Stimulated activated effector memory CD8-positive, alpha-beta T cell treated with anti-CD3 and anti-CD28 coated beads, Interleukin-12 subunit alpha, Interleukin-12 subunit beta, amount 100 ng/mL, for 72 hours (primary cell): Measurements from ENCODE around the gene NDUFS2.
A peak's percentile ranks its signal among the peaks of the same experiment; 100 is the strongest.

Experiments used
- ATAC-seq: fragments of 150-1000 bp; cut with Tn5 transposase; 2 replicates; pipeline ENCODE4 v1.10.0; 2021
- DNase-seq, 2 donors: peaks; one replicate each; pipeline ENCODE4 v3.0.0; 2021 to 2022; ENCODE audit warnings: low spot score in 2 of 2
- H3K27ac Mint-ChIP-seq: one replicate; pipeline ENCODE4 v1.8.0; 2022; ENCODE audit warnings: mild to moderate bottlenecking, mixed read lengths
- H3K36me3 Mint-ChIP-seq: one replicate; pipeline ENCODE4 v1.8.0; 2022; ENCODE audit warnings: mild to moderate bottlenecking, mixed read lengths
- H3K4me1 Mint-ChIP-seq: one replicate; pipeline ENCODE4 v1.8.0; 2022; ENCODE audit warnings: mixed read lengths
- H3K4me3 Mint-ChIP-seq: one replicate; pipeline ENCODE4 v1.8.0; 2022; ENCODE audit warnings: mild to moderate bottlenecking, mixed read lengths
- H3K9me3 Mint-ChIP-seq: one replicate; pipeline ENCODE4 v1.8.0; 2022; ENCODE audit warnings: mixed read lengths

NDUFS2 gene

DNA sequence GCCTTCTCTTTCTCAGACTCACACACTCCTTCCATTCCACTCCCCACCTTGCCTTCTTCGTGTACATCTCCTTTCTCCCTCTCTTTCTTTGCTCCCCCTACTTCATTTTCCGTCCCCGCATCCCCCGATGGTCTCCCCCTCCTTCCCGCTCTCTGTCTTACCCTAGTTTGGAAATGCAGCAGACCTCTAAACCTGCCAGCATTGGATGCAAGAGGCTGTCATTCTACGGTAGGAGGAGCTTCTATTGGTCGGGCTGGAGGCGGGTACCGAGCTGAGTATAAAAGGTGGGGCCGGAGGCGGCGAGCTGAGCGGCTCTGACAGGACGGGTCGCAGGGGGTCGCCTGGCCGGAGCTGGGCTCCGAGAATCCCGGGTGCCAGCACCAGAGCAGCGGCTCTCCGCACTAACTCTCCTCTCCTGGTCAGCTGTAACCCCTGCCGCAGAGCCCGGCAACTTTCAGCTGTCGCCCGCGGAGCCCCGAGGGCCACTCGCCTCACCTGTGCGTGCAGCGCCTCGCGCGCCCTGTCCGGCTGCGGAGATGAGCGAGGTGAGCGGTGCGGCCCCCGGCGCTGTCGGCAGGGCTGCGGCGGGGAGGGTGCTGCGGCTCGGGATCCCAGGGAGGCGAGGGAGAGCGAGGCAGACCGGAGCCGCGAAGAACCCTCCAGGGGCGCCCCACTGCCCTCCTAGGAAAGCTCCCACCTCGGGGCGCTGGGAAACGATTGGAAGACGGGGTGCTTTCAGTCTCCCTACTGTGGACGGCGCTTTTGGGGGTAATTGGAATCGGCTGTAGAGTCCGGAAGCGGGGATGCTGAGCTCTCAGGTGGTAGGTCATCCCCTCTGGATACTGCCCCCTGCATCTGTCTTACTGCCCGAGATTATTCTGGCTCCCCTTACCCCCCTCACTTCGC is 56.5 kb downstream of the NDUFS2 start, which contains the start of gene PCP4L1:
PCP4L1 (plus strand) TSS at position 307 of the 906 bp plus-strand sequence; CDS start at position 537, 230 bp downstream.
- no peak within 1 kb of the TSS for H3K27ac Mint-ChIP-seq
- peak; percentile 9 to 62 for DNase-seq

DNA sequence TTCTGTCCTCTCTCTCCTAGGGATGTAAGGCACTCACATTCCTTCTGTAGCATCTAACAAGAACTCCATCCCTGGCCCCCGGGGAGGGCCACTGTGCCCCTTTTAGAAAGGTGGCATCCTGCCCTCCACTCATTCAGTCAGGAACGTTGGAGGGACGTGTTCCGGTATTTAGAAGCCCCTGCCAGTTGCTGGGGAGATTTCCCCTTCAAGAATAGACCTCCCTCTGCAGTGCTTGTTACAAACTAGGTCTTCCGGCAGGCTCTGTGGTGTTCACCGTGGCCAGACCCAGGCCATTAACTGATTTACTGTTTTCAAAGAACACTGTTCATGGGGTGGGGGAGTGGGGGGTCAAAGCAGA is 57.2 kb downstream of the NDUFS2 start:
- H3K4me1 Mint-ChIP-seq, result peaks cover 11% of the 10 kb centered on the region
- no peaks in the 10 kb centered on the region for H3K36me3 Mint-ChIP-seq
- H3K9me3 Mint-ChIP-seq, result peaks cover 10% of the 10 kb centered on the region
- DNase-seq (no peak), ATAC-seq (no peak)
- no peak overlapping the region for H3K27ac Mint-ChIP-seq
- peak overlapping the region; percentile 65 for H3K4me3 Mint-ChIP-seq

More for the DNA sequence above, 56.5 kb downstream of the NDUFS2 start, which contains the start of gene PCP4L1:
- peak; percentile 91 for ATAC-seq
- H3K9me3 Mint-ChIP-seq, result peaks cover 10% of the 10 kb centered on the region
- H3K4me1 Mint-ChIP-seq, result peaks cover 11% of the 10 kb centered on the region
- peak within 1 kb of the TSS; percentile 65 for H3K4me3 Mint-ChIP-seq
- H3K36me3 Mint-ChIP-seq, result no peaks in the 10 kb centered on the region

DNA sequence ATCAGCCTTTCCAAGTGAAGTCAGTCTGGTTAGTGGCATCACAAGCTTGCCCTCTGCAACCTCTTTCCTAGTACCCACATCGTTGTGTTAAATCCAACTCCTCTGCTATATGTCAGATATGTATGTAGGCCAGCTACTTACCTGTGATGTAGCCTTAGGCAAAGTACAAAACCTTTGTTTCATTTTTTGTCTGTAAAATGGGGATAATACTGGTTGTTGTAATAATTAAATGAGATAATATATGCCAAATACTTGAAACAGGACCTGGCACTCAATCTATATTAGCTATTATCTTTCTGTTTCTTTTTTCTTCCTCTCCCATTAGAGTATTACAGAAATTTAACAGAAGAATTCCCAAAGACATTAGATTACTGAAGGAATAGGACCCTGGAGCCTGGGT is 57.6 kb downstream of the NDUFS2 start:
- DNase-seq (no peak), ATAC-seq (no peak)
- peaks cover 11% of the 10 kb centered on the region for H3K4me1 Mint-ChIP-seq
- no peaks in the 10 kb centered on the region for H3K36me3 Mint-ChIP-seq
- H3K4me3 Mint-ChIP-seq, result peak overlapping the region; percentile 65
- H3K27ac Mint-ChIP-seq, result no peak overlapping the region
- H3K9me3 Mint-ChIP-seq, result peaks cover 10% of the 10 kb centered on the region

DNA sequence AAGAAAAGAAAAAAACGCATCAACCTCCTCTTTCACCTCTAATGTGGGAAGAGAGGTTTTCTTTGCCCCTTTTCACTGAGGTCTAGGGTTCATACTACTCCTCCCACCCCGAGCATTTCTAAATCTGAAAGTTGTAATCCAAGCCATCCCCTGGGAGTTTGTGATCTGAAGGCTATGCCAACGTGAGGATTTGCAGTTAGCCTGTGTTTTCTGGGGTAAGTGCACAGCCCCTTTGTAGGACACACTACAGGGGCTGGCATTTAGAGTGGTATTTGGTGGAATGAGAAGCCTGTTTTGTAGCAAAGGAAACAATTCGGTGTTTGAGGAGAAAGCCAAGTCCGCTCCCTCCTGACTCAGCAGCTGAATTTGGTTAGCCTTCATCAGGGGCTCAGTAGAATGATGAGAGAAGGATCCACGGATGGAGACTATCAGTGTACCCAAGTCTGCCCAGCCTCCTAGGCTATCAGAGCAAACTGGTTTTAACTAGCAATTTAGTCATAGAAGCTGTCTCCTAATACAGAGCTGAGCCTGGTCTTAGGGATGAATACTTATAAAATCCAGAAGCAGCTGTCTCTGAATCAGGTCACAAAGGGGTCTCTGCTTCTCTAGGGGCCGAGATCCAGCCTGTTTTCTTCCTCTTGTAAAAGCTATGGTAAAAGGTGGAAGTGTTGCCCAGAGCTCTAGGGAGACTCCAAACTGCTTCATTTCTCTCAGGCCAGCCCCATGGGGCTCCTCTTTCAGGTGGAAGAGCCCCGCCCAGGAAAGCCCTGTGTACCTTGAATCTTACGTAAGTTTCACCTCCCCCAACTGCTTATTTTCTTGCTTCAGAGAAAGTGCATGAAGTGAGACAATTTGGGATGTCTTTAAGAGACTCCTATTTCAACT is 58.5 kb downstream of the NDUFS2 start:
- no peak overlapping the region for H3K4me3 Mint-ChIP-seq
- no peak for ATAC-seq
- no peaks in the 10 kb centered on the region for H3K36me3 Mint-ChIP-seq
- H3K9me3 Mint-ChIP-seq, result peaks cover 8% of the 10 kb centered on the region
- DNase-seq, result no peak
- H3K27ac Mint-ChIP-seq, result no peak overlapping the region
- H3K4me1 Mint-ChIP-seq, result peaks cover 11% of the 10 kb centered on the region

DNA sequence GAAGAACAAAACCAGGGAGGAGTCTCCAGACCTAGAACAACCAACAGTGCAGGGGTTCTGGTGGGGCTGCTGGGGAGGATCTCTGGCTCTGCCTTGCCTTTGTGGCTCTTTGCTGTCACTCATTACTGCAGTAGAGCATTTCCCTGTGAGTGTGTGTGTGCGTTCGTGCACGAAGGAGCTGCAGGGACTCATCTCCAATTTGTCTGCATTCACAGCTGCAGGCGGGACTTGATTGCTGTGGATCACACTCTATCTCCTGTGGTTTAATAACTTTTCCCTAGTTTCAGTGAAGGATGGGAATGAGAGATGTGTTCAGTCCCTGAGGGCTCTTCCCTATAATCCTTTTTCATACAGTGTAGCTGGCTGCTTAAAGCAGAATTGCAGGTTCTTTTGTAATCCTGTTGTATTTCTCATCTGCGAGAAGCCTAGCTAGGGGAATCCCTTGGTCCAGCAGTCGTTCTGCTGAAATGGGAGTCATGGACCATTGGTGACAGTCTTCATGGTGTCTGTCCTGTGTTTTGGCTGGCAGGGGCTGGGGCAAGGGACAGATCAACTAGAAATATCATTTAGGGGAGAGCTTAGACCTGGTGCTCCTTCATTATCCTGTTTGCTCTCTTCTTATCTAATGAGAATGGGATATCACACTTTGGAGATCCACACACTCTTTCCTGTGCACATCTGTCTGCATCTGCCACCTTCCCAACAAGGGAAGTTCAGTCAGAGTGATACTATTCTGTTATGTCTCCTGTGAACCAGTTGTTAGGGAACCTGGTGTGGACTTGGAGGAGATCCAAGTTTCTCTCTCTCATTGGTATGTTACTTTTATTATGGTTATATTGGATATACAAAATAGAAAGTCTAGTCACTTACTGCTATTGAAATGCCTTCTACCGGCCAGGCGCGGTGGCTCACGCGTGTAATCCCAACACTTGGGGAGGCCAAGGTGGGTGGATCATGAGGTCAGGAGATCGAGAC is 59.4 kb downstream of the NDUFS2 start:
- no peaks in the 10 kb centered on the region for H3K36me3 Mint-ChIP-seq
- no peak overlapping the region for H3K27ac Mint-ChIP-seq
- no peak for ATAC-seq
- DNase-seq, result no peak
- peaks cover 11% of the 10 kb centered on the region for H3K4me1 Mint-ChIP-seq
- H3K9me3 Mint-ChIP-seq, result peaks cover 8% of the 10 kb centered on the region
- H3K4me3 Mint-ChIP-seq, result no peak overlapping the region
